ENCODE results near the gene KIF1C.

- TF ChIP-seq CTCF (IDR thresholded peaks at IDR 0.05) (no peak), POLR2A (IDR thresholded peaks at IDR 0.05) (no peak)
Measured at GRCh38 chr17:4994081-4994595, 3.6 kb upstream of the KIF1C start.

Measured in right lobe of liver (tissue), 4 donors.